Thyroid gland (tissue), 4 donors: Measurements from ENCODE around the gene HSPA1A. TPM values are rescaled to one million over a fixed set of nuclear protein-coding genes. Genes with fewer than 3 reads are reported as not detected.
A peak's percentile ranks its signal among the peaks of the same experiment; 100 is the strongest.
"Not testable (repeated sequence)": the region's sequence is repeated elsewhere in the genome, so short reads cannot be mapped to it uniquely, and the experiment has no call there.

Source experiments
- DNase-seq, 2 donors: peaks; one replicate each; pipeline ENCODE4 v3.0.0-alpha.2; 2019
- H3K27ac ChIP-seq, 3 donors: fragments of 200-600 bp; sonication (generic); 1 replicate in 2 of 3; 2 replicates in 1 of 3; pipeline ENCODE4 v1.5.1; 2016 to 2019; ENCODE audit warnings: mild to moderate bottlenecking in 1 of 3, moderate library complexity in 1 of 3
- H3K27me3 ChIP-seq: fragments of 200-600 bp; sonication (generic); one replicate; pipeline ENCODE4 v1.5.1; 2019
- H3K36me3 ChIP-seq, 2 donors: fragments of 200-600 bp; sonication (generic); one replicate each; pipeline ENCODE4 v1.5.1; 2016 to 2019
- H3K4me1 ChIP-seq, 2 donors: fragments of 200-600 bp; sonication (generic); one replicate each; pipeline ENCODE4 v1.5.1; 2017 to 2019
- H3K4me3 ChIP-seq, 3 donors: fragments of 200-600 bp; sonication (generic); replicated peaks in 1 of 3; 1 replicate in 2 of 3; 2 replicates in 1 of 3; pipeline ENCODE4 v1.5.1; 2016; ENCODE audit warnings: mild to moderate bottlenecking in 1 of 3
- H3K9me3 ChIP-seq: fragments of 200-600 bp; sonication (generic); one replicate; pipeline ENCODE4 v1.5.1; 2017
- CTCF ChIP-seq, 6 experiments: fragments of 200-600 bp in 3 of 6; fragments of 450-650 bp in 3 of 6; sonication (generic) in 3 of 6; IDR thresholded peaks; one replicate each; pipeline ENCODE4 v1.5.1; 2016 to 2019; ENCODE audit warnings: antibody characterized with exemption in 6 of 6, mild to moderate bottlenecking in 2 of 6, inconsistent platforms in 1 of 6, moderate library complexity in 1 of 6
- POLR2A ChIP-seq, 2 donors: fragments of 450-650 bp; IDR thresholded peaks; one replicate each; pipeline ENCODE4 v1.6.1; 2017; ENCODE audit warnings: antibody characterized with exemption in 2 of 2, mild to moderate bottlenecking in 2 of 2, moderate library complexity in 1 of 2
- WGBS, 2 donors: methylation state at CpG; one replicate each; pipeline ENCODE4 v1.1.5; 2017; 5-methylcytosine and 5-hydroxymethylcytosine counted together
- intact Hi-C: fragments of 100-400 bp; cut with DNase I; formaldehyde crosslinking; loops from one replicate; pipeline ENCODE4 v1.15.1; 2023
- total RNA-seq, 4 donors: library from RNA; depleted of rRNA; stranded (reverse); fragments of >200 nt; gene quantifications; one replicate each; pipeline ENCODE4 v1.2.3, GENCODE V29; 2016

The HSPA1A gene
- total RNA-seq, 4 donors from 2014 or later, result 148 to 320 (median 190) TPM

GRCh38 chr6:31834367-31835250 is 19.3 kb downstream of the HSPA1A start:
- no peaks in the 10 kb centered on the region for H3K27me3 ChIP-seq
- no peaks in the 10 kb centered on the region for H3K9me3 ChIP-seq
- DNase-seq, result peak; percentile 87 to 90
- peak overlapping the region; percentile 90 to 100 (median 92) for H3K27ac ChIP-seq
- H3K4me1 ChIP-seq, result peaks cover 40 to 42% of the 10 kb centered on the region in 2 donors
- H3K36me3 ChIP-seq, result peaks cover 23 to 24% of the 10 kb centered on the region in 2 donors
- H3K4me3 ChIP-seq, result peak overlapping the region; percentile 55 to 85 (median 77)
- intact Hi-C loops, result loop anchor here (5.0 to 10.0 kb wide), 2 partner anchors 110 to 152 kb away; partner anchors contain the start of genes DDAH2, LY6G5C, LY6G6C and MPIG6B
- WGBS, 2 donors, result 0 to 2% methylated on average over 46 to 51 of the region's 59 CpGs
- TF ChIP-seq CTCF (IDR thresholded peaks at IDR 0.05), result peak in 1 of 6 experiments; percentile 13
- TF ChIP-seq POLR2A (IDR thresholded peaks at IDR 0.05), result peak; percentile 28 to 86

DNA sequence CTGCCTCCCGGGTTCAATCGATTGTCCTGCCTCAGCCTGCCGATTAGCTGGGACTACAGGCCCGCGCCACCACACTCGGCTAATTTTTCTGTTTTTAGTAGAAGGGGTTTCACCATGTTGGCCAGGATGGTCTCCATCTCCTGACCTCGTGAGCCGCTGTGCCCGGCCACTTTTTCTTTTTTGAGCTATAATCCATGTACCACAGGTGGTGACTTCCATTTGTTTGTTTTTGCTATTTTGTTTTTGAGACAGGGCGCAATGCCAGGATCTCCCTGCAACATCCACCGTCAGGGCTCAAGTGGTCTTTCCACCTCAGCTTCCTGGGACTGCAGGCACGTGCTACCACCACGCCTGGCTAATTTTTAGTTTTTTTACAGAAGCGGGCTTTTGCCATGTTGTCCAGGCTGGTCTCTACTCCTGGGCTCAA is 20.7 kb downstream of the HSPA1A start:
- peak overlapping the region; percentile 90 to 100 (median 92) for H3K27ac ChIP-seq
- H3K4me1 ChIP-seq, result peaks cover 36 to 38% of the 10 kb centered on the region in 2 donors
- H3K27me3 ChIP-seq, result no peaks in the 10 kb centered on the region
- H3K36me3 ChIP-seq, result peaks cover 32 to 33% of the 10 kb centered on the region in 2 donors
- TF ChIP-seq POLR2A (IDR thresholded peaks at IDR 0.05), result peak in 1 of 2 donors; percentile 37
- no peak for TF ChIP-seq CTCF (IDR thresholded peaks at IDR 0.05)
- no peaks in the 10 kb centered on the region for H3K9me3 ChIP-seq
- peak overlapping the region in 1 of 3 donors; percentile 19 for H3K4me3 ChIP-seq
- intact Hi-C loops, result loop anchor here (10.0 kb wide), 1 partner anchor 111 kb away; the partner anchor contains the start of genes DDAH2, LY6G6C and MPIG6B
- WGBS, 2 donors, result 11 to 13% methylated on average over 14 of the region's 14 CpGs
- peak; percentile 85 to 86 for DNase-seq

DNA sequence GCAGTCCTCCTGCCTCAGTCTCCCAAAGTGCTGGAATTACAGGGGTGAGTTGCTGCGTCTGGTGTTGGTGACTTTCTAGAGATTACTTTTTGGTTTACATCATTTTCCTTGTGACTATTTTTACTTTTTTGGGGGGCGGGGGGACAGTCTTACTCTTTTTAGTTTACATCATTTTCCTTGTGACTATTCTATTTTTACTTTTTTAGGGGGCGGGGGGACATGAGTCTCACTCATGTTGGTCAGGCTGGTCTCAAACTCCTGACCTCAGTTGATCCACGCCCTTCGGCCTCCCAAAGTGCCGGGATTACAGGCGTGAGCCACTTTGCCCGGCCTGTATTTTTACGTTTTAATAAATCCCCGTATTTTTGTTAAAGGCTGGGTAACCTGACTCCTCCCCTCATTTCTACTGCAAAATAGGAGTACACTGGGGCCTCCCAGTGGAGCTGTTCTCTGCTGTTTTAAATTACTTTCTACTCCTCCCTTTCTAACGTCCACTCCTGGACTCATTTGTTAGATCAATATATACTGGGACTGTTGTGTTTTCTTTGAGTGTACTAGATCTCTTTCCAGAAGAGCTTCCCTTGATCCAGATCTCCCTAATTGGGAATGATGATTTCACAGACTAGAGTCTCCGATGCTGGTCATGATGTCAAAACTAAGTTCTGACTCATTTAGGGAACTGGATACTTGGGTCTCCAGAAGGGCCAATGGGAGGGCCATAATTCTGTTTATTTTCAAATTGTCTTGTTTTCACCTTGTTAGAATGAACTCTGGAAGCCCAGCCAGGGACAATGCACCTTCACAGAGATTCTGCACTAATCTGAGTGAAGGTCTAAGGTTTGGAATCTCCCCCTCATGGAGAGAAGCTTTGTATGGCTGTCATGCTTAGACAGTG is 21.4 kb downstream of the HSPA1A start:
- Histone ChIP-seq H3K9me3 (no peaks in the 10 kb centered on the region), H3K36me3 (peaks cover 32 to 33% of the 10 kb centered on the region in 2 donors), H3K4me3 (peak overlapping the region in 1 of 3 donors; percentile 19), H3K27ac (peak overlapping the region; percentile 90 to 100 (median 92)), H3K27me3 (no peaks in the 10 kb centered on the region), H3K4me1 (peaks cover 30 to 32% of the 10 kb centered on the region in 2 donors)
- no peak for DNase-seq
- intact Hi-C loops, result loop anchor here (10.0 kb wide), 1 partner anchor 112 kb away; the partner anchor contains the start of genes DDAH2, LY6G6C and MPIG6B
- WGBS, 2 donors, result 27 to 36% methylated on average over 12 of the region's 12 CpGs
- no peak for TF ChIP-seq POLR2A (IDR thresholded peaks at IDR 0.05)
- no peak for TF ChIP-seq CTCF (IDR thresholded peaks at IDR 0.05)

DNA sequence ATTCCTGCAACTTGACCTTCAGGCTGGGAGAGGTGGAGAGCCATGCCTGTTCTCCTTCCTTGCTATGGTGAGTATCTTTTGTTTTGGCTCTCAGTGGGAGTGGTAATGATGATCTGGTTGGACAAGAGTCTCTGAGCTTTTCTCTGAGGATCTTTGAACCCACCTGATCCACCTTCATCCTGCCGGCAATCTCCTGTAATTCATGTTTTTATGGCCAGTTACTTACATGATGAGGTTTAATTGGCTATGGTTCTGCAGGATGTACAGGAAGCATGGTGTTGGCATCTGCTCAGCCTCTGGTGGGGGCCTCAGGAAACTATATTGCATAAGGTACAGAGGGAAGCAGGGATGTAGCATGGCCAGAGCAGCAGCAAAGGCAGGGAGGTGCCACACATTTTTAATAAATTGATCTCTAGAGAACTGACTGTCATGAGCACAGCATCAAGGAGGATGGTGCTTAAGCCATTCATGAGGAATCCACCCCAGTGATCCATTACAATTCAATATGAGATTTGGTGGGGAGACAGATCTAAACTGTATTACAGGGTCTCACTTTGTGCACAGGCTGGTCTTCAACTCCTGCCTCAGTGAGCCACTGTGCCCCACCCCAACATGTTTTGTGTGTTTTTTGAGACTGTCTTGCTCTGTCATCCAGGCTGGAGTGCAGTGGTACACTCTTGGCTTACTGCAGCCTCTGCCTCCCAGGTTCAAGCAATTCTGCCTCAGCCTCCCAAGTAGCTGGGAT is 22.2 kb downstream of the HSPA1A start:
- intact Hi-C loops, result loop anchor here (10.0 kb wide), 1 partner anchor 113 kb away; the partner anchor contains the start of genes DDAH2, LY6G6C and MPIG6B
- Histone ChIP-seq H3K9me3 (no peaks in the 10 kb centered on the region), H3K36me3 (peaks cover 32 to 33% of the 10 kb centered on the region in 2 donors), H3K27ac (peak overlapping the region in 2 of 3 donors; percentile 92 to 100), H3K4me3 (no peak overlapping the region), H3K4me1 (peaks cover 29 to 30% of the 10 kb centered on the region in 2 donors), H3K27me3 (no peaks in the 10 kb centered on the region)
- TF ChIP-seq POLR2A (IDR thresholded peaks at IDR 0.05) (no peak), CTCF (IDR thresholded peaks at IDR 0.05) (no peak)
- WGBS, 2 donors, result 20 to 35% methylated on average over 1 of the region's 1 CpG
- no peak for DNase-seq

GRCh38 chr6:31838114-31838553 is 22.8 kb downstream of the HSPA1A start:
- Histone ChIP-seq H3K27ac (peak overlapping the region in 1 of 3 donors; percentile 11), H3K4me1 (peaks cover 29 to 30% of the 10 kb centered on the region in 2 donors), H3K36me3 (peaks cover 32 to 33% of the 10 kb centered on the region in 2 donors)
- not testable (repeated sequence) for DNase-seq, H3K4me3 ChIP-seq, H3K9me3 ChIP-seq, H3K27me3 ChIP-seq
- WGBS, 2 donors, result 84 to 89% methylated on average over 9 of the region's 9 CpGs
- intact Hi-C loops, result loop anchor here (10.0 kb wide), 1 partner anchor 113 kb away; the partner anchor contains the start of genes DDAH2, LY6G6C and MPIG6B
